Hepatocyte (in vitro differentiated cells): ENCODE data around the gene PLCB2. TPM values are rescaled to one million over a fixed set of nuclear protein-coding genes. Genes with fewer than 3 reads are reported as not detected.

Experiments used
- DNase-seq: peaks from one replicate; pipeline ENCODE4 v3.0.0-alpha.2; 2016; ENCODE audit warnings: low spot score
- H2AFZ ChIP-seq: fragments of 200-600 bp; sonication (generic); 2 replicates; pipeline ENCODE4 v1.6.0; 2016; ENCODE audit warnings: antibody characterized with exemption, mild to moderate bottlenecking
- H3K27ac ChIP-seq: fragments of 200-600 bp; sonication (generic); 2 replicates; pipeline ENCODE4 v1.5.1; 2016; ENCODE audit warnings: mild to moderate bottlenecking
- H3K27me3 ChIP-seq: fragments of 200-600 bp; sonication (generic); 2 replicates; pipeline ENCODE4 v1.6.1; 2016
- H3K36me3 ChIP-seq: fragments of 200-600 bp; sonication (generic); replicated peaks from 2 replicates; pipeline ENCODE4 v1.5.1; 2016; ENCODE audit warnings: low read depth; ENCODE audit not compliant: insufficient read depth
- H3K4me1 ChIP-seq: fragments of 200-600 bp; sonication (generic); 2 replicates; pipeline ENCODE4 v1.5.1; 2016; ENCODE audit warnings: mild to moderate bottlenecking, moderate library complexity; ENCODE audit not compliant: insufficient read depth
- H3K4me2 ChIP-seq: fragments of 200-600 bp; sonication (generic); 2 replicates; pipeline ENCODE4 v1.6.0; 2016
- H3K4me3 ChIP-seq: fragments of 200-600 bp; sonication (generic); 2 replicates; pipeline ENCODE4 v1.5.1; 2016; ENCODE audit warnings: mild to moderate bottlenecking
- H3K79me2 ChIP-seq: fragments of 200-600 bp; sonication (generic); 2 replicates; pipeline ENCODE4 v1.6.0; 2017; ENCODE audit warnings: mild to moderate bottlenecking
- H3K9me2 ChIP-seq: fragments of 200-600 bp; sonication (generic); replicated peaks from 2 replicates; pipeline ENCODE4 v1.6.0; 2017; ENCODE audit warnings: mild to moderate bottlenecking; ENCODE audit not compliant: insufficient read depth
- H3K9me3 ChIP-seq: fragments of 200-600 bp; sonication (generic); 2 replicates; pipeline ENCODE4 v1.5.1; 2016; ENCODE audit warnings: low read depth, mild to moderate bottlenecking
- H4K20me1 ChIP-seq: fragments of 200-600 bp; sonication (generic); 2 replicates; pipeline ENCODE4 v1.6.0; 2016; ENCODE audit warnings: mild to moderate bottlenecking; ENCODE audit not compliant: insufficient read depth, poor library complexity, severe bottlenecking
- CTCF ChIP-seq: fragments of 200-600 bp; sonication (generic); IDR thresholded peaks from 2 replicates; pipeline ENCODE4 v1.5.1; 2016; ENCODE audit warnings: antibody characterized with exemption, mild to moderate bottlenecking; ENCODE audit not compliant: poor library complexity
- EZH2 ChIP-seq: fragments of 200-600 bp; sonication (generic); IDR thresholded peaks from 2 replicates; pipeline ENCODE4 v1.6.1; 2016; ENCODE audit warnings: antibody characterized with exemption, mild to moderate bottlenecking, borderline replicate concordance
- EZH2phosphoT487 ChIP-seq: fragments of 200-600 bp; sonication (generic); IDR thresholded peaks from one replicate; pipeline ENCODE4 v1.6.1; 2018; ENCODE audit warnings: antibody characterized with exemption, mild to moderate bottlenecking, low read depth, moderate library complexity; ENCODE audit not compliant: unreplicated experiment, severe bottlenecking
- WGBS: methylation state at CpG from one replicate; pipeline ENCODE4 v1.1.6; 2016; ENCODE audit warnings: low lambda C conversion rate; ENCODE audit errors: missing lambda C conversion rate; 5-methylcytosine and 5-hydroxymethylcytosine counted together
- polyA plus RNA-seq: library from polyadenylated mRNA; unstranded; fragments of >200 nt; fragmentation: Nextera tagmentation; extraction: Ambion mirVana; gene quantifications from 2 replicates; pipeline ENCODE4 v1.2.1, GENCODE V29; 2016
- total RNA-seq: library from RNA; depleted of rRNA; stranded (reverse); fragments of >200 nt; gene quantifications from 2 replicates; pipeline ENCODE4 v1.2.3, GENCODE V29; 2014

The PLCB2 gene
- total and polyA plus RNA-seq, 2 experiments from 2014 or later: 1.7 to 4.4 TPM

GRCh38 chr15:40327457-40327856 is 19.7 kb upstream of the PLCB2 start:
- no peaks in the 10 kb centered on the region for H4K20me1 ChIP-seq
- H3K79me2 ChIP-seq: peaks cover 19% of the 10 kb centered on the region
- WGBS: 66% methylated on average over 6 of the region's 6 CpGs
- peak overlapping the region; percentile 28 for H3K27ac ChIP-seq
- H3K4me3 ChIP-seq: no peak overlapping the region
- H3K4me2 ChIP-seq: peak overlapping the region; percentile 52
- no peaks in the 10 kb centered on the region for H3K36me3 ChIP-seq
- H3K27me3 ChIP-seq: no peaks in the 10 kb centered on the region
- no peak overlapping the region for H2AFZ ChIP-seq
- H3K9me3 ChIP-seq: no peaks in the 10 kb centered on the region
- DNase-seq: no peak
- no peaks in the 10 kb centered on the region for H3K9me2 ChIP-seq
- H3K4me1 ChIP-seq: peaks cover 31% of the 10 kb centered on the region
- TF ChIP-seq EZH2: no peak
- no peak for TF ChIP-seq EZH2phosphoT487
- TF ChIP-seq CTCF: no peak

GRCh38 chr15:40325700-40326099 is 18.0 kb upstream of the PLCB2 start:
- peak overlapping the region; percentile 96 for H3K4me2 ChIP-seq
- H4K20me1 ChIP-seq: no peaks in the 10 kb centered on the region
- H3K4me3 ChIP-seq: no peak overlapping the region
- no peaks in the 10 kb centered on the region for H3K9me3 ChIP-seq
- 98% methylated on average over 2 of the region's 2 CpGs for WGBS
- DNase-seq: no peak
- no peak overlapping the region for H2AFZ ChIP-seq
- H3K79me2 ChIP-seq: peaks cover 19% of the 10 kb centered on the region
- H3K9me2 ChIP-seq: no peaks in the 10 kb centered on the region
- H3K4me1 ChIP-seq: peaks cover 27% of the 10 kb centered on the region
- no peaks in the 10 kb centered on the region for H3K27me3 ChIP-seq
- H3K27ac ChIP-seq: no peak overlapping the region
- H3K36me3 ChIP-seq: no peaks in the 10 kb centered on the region
- TF ChIP-seq EZH2: no peak
- no peak for TF ChIP-seq EZH2phosphoT487
- no peak for TF ChIP-seq CTCF

GRCh38 chr15:40325188-40325587 is 17.5 kb upstream of the PLCB2 start:
- TF ChIP-seq EZH2: no peak
- Histone ChIP-seq H3K27me3 (no peaks in the 10 kb centered on the region), H3K27ac (no peak overlapping the region), H2AFZ (no peak overlapping the region), H4K20me1 (no peaks in the 10 kb centered on the region), H3K36me3 (no peaks in the 10 kb centered on the region), H3K4me2 (peak overlapping the region; percentile 96), H3K9me3 (no peaks in the 10 kb centered on the region), H3K4me3 (no peak overlapping the region), H3K9me2 (no peaks in the 10 kb centered on the region), H3K4me1 (peaks cover 25% of the 10 kb centered on the region), H3K79me2 (peaks cover 19% of the 10 kb centered on the region)
- DNase-seq: no peak
- WGBS: 84% methylated on average over 2 of the region's 2 CpGs

GRCh38 chr15:40323953-40324937 is 16.5 kb upstream of the PLCB2 start:
- WGBS: 2% methylated on average over 27 of the region's 101 CpGs
- H3K4me1 ChIP-seq: peaks cover 25% of the 10 kb centered on the region
- H3K27me3 ChIP-seq: no peaks in the 10 kb centered on the region
- H3K36me3 ChIP-seq: no peaks in the 10 kb centered on the region
- H4K20me1 ChIP-seq: no peaks in the 10 kb centered on the region
- no peaks in the 10 kb centered on the region for H3K9me3 ChIP-seq
- H3K4me3 ChIP-seq: peak overlapping the region; percentile 69
- no peak for TF ChIP-seq EZH2
- TF ChIP-seq EZH2phosphoT487: no peak
- no peak for TF ChIP-seq CTCF
- no peak overlapping the region for H3K27ac ChIP-seq
- DNase-seq: no peak
- H3K9me2 ChIP-seq: no peaks in the 10 kb centered on the region
- peak overlapping the region; percentile 78 for H2AFZ ChIP-seq
- H3K79me2 ChIP-seq: peaks cover 19% of the 10 kb centered on the region
- peak overlapping the region; percentile 96 for H3K4me2 ChIP-seq
